Keratinocyte (primary cell): ENCODE measurements around the gene TBC1D5. TPM values are rescaled to one million over a fixed set of nuclear protein-coding genes. Genes with fewer than 3 reads are reported as not detected.

Source experiments
- DNase-seq: peaks from one replicate; pipeline ENCODE4 v3.0.0-alpha.2; 2011; ENCODE audit warnings: low read depth, missing footprints, low spot score
- FAIRE-seq: peaks from 2 replicates; lab custom pipeline; 2011; peaks lifted over from hg19 to GRCh38; lab: Jason Lieb, UNC
- H2AFZ ChIP-seq: 2 replicates; pipeline ENCODE4 v1.6.0; 2012; ENCODE audit warnings: low read length, control low read depth, inconsistent platforms; ENCODE audit not compliant: control insufficient read depth
- H3K27ac ChIP-seq: 2 replicates; pipeline ENCODE4 v1.5.1; 2011; ENCODE audit warnings: low read length; ENCODE audit not compliant: control insufficient read depth, insufficient read depth
- H3K27me3 ChIP-seq: 3 replicates; pipeline ENCODE4 v1.6.0; 2011; ENCODE audit warnings: low read length; ENCODE audit not compliant: control insufficient read depth, insufficient read depth; ENCODE audit errors: extremely low read depth
- H3K36me3 ChIP-seq, 2 experiments: 2 replicates in 1 of 2; 3 replicates in 1 of 2; pipeline ENCODE4 v1.5.1; 2011; ENCODE audit warnings: low read length in 2 of 2, mild to moderate bottlenecking in 1 of 2; ENCODE audit not compliant: control insufficient read depth in 2 of 2, insufficient read depth in 2 of 2; ENCODE audit errors: extremely low read depth in 1 of 2
- H3K4me1 ChIP-seq: 3 replicates; pipeline ENCODE4 v1.5.1; 2011; ENCODE audit warnings: low read length; ENCODE audit not compliant: control insufficient read depth, insufficient read depth; ENCODE audit errors: extremely low read depth
- H3K4me2 ChIP-seq: 3 replicates; pipeline ENCODE4 v1.6.0; 2011; ENCODE audit warnings: low read depth, low read length; ENCODE audit not compliant: control insufficient read depth, insufficient read depth; ENCODE audit errors: extremely low read depth
- H3K4me3 ChIP-seq, 3 experiments: fragments of 200-600 bp in 1 of 3; sonication (generic) in 1 of 3; 2 replicates in 2 of 3; 3 replicates in 1 of 3; pipeline ENCODE4 v1.5.1; 2011 to 2016; ENCODE audit warnings: low read length in 3 of 3, mild to moderate bottlenecking in 3 of 3, control low read depth in 2 of 3, inconsistent platforms in 1 of 3, low read depth in 1 of 3, mixed read lengths in 1 of 3, mixed run types in 1 of 3, moderate library complexity in 1 of 3; ENCODE audit not compliant: control insufficient read depth in 2 of 3, insufficient read depth in 2 of 3; ENCODE audit errors: extremely low read depth in 1 of 3
- H3K79me2 ChIP-seq: 2 replicates; pipeline ENCODE4 v1.6.0; 2012; ENCODE audit warnings: low read length; ENCODE audit not compliant: control insufficient read depth, insufficient read depth
- H3K9ac ChIP-seq: 3 replicates; pipeline ENCODE4 v1.6.0; 2011; ENCODE audit warnings: low read length; ENCODE audit not compliant: control insufficient read depth, insufficient read depth; ENCODE audit errors: extremely low read depth
- H3K9me1 ChIP-seq: 3 replicates; pipeline ENCODE4 v1.6.0; 2011; ENCODE audit warnings: low read length; ENCODE audit not compliant: control insufficient read depth, insufficient read depth; ENCODE audit errors: extremely low read depth
- H3K9me3 ChIP-seq: 2 replicates; pipeline ENCODE4 v1.5.1; 2012; ENCODE audit warnings: low read depth, low read length; ENCODE audit not compliant: control insufficient read depth
- H4K20me1 ChIP-seq: 3 replicates; pipeline ENCODE4 v1.6.0; 2011; ENCODE audit warnings: low read length; ENCODE audit not compliant: control insufficient read depth, insufficient read depth; ENCODE audit errors: extremely low read depth
- EZH2 ChIP-seq: IDR thresholded peaks from one replicate; pipeline ENCODE4 v1.6.1; 2012; ENCODE audit warnings: inconsistent platforms, mild to moderate bottlenecking, low read length, moderate library complexity
- dilution Hi-C: fragments of 300-500 bp; cut with MboI; formaldehyde crosslinking; loops from one replicate; pipeline ENCODE4 v1.7.0; 2020; ENCODE audit warnings: low sequenced_read_pairs; ENCODE audit not compliant: extremely low pct_ligation_motif_present
- polyA plus RNA-seq, 5 experiments: library from polyadenylated mRNA; depleted of rRNA in 3 of 5; stranded (reverse) in 3 of 5; stranded (forward) in 1 of 5; unstranded in 1 of 5; fragments of >200 nt; gene quantifications; 1 replicate in 1 of 5; 2 replicates in 3 of 5; 3 replicates in 1 of 5; pipeline versions ENCODE4 v1.2.1 to v1.2.3, GENCODE V29; 2011 to 2012; ENCODE audit warnings: missing spikeins in 2 of 5, low read depth in 1 of 5, low replicate concordance in 1 of 5
- TF ChIP-seq, protein P1 (sequence below), 3 experiments: IDR thresholded peaks in 1 of 3; conservative IDR thresholded peaks in 1 of 3; optimal IDR thresholded peaks in 1 of 3; 2 replicates in 2 of 3; 3 replicates in 1 of 3; pipeline versions ENCODE3 to v1.5.1; 2011; ENCODE audit warnings: low read length in 3 of 3, mild to moderate bottlenecking in 3 of 3, moderate library complexity in 2 of 3, control low read depth in 1 of 3, inconsistent platforms in 1 of 3; ENCODE audit not compliant: insufficient read depth in 2 of 3; ENCODE audit errors: extremely low read depth in 1 of 3

Gene TBC1D5
- polyA plus RNA-seq, 1 donor (not counting 4 experiments of a cell fraction or from before 2014, with no cell fraction given) = 25.8 TPM

DNA sequence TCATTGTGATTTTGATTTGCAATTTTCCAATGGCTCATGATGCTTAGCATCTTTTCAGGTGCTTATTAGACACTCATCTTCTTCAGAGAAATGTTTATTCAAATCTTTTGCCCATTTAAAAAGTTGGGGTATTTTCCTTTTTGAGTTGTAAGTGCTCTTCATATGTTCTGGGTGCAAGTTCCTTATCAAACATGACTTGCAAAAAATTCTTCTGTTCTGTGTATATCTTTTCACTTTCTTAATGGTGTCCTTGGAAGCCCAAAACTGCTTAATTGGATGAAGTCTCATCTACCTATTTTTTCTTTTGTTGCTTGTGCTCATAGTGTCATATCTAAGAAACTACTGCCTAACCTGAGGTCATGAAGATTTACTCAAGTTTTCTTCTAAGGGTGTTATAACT, 524.8 kb downstream of the TBC1D5 start:
- Histone ChIP-seq H3K9me1 (no peaks in the 10 kb centered on the region), H3K27me3 (no peaks in the 10 kb centered on the region), H3K27ac (no peak overlapping the region), H3K9me3 (no peaks in the 10 kb centered on the region), H3K79me2 (no peaks in the 10 kb centered on the region), H3K36me3 (no peaks in the 10 kb centered on the region), H3K4me1 (no peaks in the 10 kb centered on the region), H3K4me2 (no peak overlapping the region), H3K9ac (no peak overlapping the region), H4K20me1 (no peaks in the 10 kb centered on the region), H3K4me3 (no peak overlapping the region), H2AFZ (no peak overlapping the region)
- TF ChIP-seq, protein P1, sequence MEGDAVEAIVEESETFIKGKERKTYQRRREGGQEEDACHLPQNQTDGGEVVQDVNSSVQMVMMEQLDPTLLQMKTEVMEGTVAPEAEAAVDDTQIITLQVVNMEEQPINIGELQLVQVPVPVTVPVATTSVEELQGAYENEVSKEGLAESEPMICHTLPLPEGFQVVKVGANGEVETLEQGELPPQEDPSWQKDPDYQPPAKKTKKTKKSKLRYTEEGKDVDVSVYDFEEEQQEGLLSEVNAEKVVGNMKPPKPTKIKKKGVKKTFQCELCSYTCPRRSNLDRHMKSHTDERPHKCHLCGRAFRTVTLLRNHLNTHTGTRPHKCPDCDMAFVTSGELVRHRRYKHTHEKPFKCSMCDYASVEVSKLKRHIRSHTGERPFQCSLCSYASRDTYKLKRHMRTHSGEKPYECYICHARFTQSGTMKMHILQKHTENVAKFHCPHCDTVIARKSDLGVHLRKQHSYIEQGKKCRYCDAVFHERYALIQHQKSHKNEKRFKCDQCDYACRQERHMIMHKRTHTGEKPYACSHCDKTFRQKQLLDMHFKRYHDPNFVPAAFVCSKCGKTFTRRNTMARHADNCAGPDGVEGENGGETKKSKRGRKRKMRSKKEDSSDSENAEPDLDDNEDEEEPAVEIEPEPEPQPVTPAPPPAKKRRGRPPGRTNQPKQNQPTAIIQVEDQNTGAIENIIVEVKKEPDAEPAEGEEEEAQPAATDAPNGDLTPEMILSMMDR (optimal IDR thresholded peaks at IDR 0.05 in 1 of 3, IDR thresholded peaks at IDR 0.05 in 1 of 3, conservative IDR thresholded peaks at IDR 0.05 in 1 of 3; ENCODE audit: extremely low read depth in 1 of 3, insufficient read depth in 2 of 3, low read length in 3 of 3) = no peak
- no peak for TF ChIP-seq EZH2
- no peak for FAIRE-seq
- dilution Hi-C loops = no loop called here
- DNase-seq = no peak

DNA sequence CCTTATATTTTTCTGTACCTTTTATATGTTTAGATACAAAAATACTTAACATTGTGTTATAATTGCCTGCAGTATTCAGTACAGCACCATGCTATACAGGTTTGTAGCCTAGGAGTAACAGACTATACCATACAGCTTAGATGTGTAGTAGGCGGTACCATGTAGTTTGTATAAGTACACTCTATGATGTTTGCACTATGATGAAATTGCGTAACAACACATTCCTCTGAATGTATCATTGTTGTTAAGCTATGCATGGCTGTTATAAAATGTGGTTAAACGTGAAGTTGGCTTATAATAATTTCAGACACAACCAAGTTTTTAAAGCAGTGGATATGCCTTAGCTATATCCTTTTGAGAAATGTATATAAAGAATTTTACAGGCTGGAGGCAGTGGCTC, 529.3 kb downstream of the TBC1D5 start:
- no peak overlapping the region for H2AFZ ChIP-seq
- no peak for TF ChIP-seq EZH2
- TF ChIP-seq, protein P1 (optimal IDR thresholded peaks at IDR 0.05 in 1 of 3, IDR thresholded peaks at IDR 0.05 in 1 of 3, conservative IDR thresholded peaks at IDR 0.05 in 1 of 3; ENCODE audit: extremely low read depth in 1 of 3, insufficient read depth in 2 of 3, low read length in 3 of 3) = no peak

More for the DNA sequence above, 529.3 kb downstream of the TBC1D5 start:
- Histone ChIP-seq H4K20me1 (no peaks in the 10 kb centered on the region), H3K9me3 (no peaks in the 10 kb centered on the region), H3K27me3 (no peaks in the 10 kb centered on the region), H3K36me3 (no peaks in the 10 kb centered on the region), H3K9ac (no peak overlapping the region), H3K79me2 (no peaks in the 10 kb centered on the region), H3K4me1 (no peaks in the 10 kb centered on the region), H3K4me2 (no peak overlapping the region), H3K27ac (no peak overlapping the region), H3K4me3 (no peak overlapping the region), H3K9me1 (no peaks in the 10 kb centered on the region)
- dilution Hi-C loops = no loop called here
- no peak for FAIRE-seq
- no peak for DNase-seq
